GM23248 (cell line): ENCODE results near the gene STPG1. TPM values are rescaled to one million over a fixed set of nuclear protein-coding genes. Genes with fewer than 3 reads are reported as not detected.
A peak's percentile ranks its signal among the peaks of the same experiment; 100 is the strongest.

Source experiments
- DNase-seq: peaks from one replicate; pipeline ENCODE4 v3.0.0-alpha.2; 2015
- H2AFZ ChIP-seq: fragments of 200-600 bp; sonication (generic); 2 replicates; pipeline ENCODE4 v1.6.1; 2016; ENCODE audit warnings: antibody characterized with exemption
- H3F3A ChIP-seq: fragments of 200-600 bp; sonication (generic); 2 replicates; pipeline ENCODE4 v1.6.1; 2016; ENCODE audit warnings: mild to moderate bottlenecking, antibody characterized with exemption, mixed run types; ENCODE audit not compliant: insufficient read depth
- H3K27ac ChIP-seq: fragments of 200-600 bp; sonication (generic); 2 replicates; pipeline ENCODE4 v1.5.1; 2016; ENCODE audit warnings: mild to moderate bottlenecking
- H3K27me3 ChIP-seq: fragments of 200-600 bp; sonication (generic); replicated peaks from 2 replicates; pipeline ENCODE4 v1.6.1; 2016; ENCODE audit warnings: mild to moderate bottlenecking; ENCODE audit not compliant: insufficient read depth
- H3K36me3 ChIP-seq: fragments of 200-600 bp; sonication (generic); 2 replicates; pipeline ENCODE4 v1.6.1; 2016; ENCODE audit warnings: low read depth, mild to moderate bottlenecking
- H3K4me1 ChIP-seq: fragments of 200-600 bp; sonication (generic); 2 replicates; pipeline ENCODE4 v1.6.1; 2016; ENCODE audit warnings: mild to moderate bottlenecking; ENCODE audit not compliant: insufficient read depth
- H3K4me2 ChIP-seq: fragments of 200-600 bp; sonication (generic); one replicate; pipeline ENCODE4 v1.6.1; 2016; ENCODE audit warnings: mild to moderate bottlenecking; ENCODE audit not compliant: unreplicated experiment
- H3K4me3 ChIP-seq: fragments of 200-600 bp; sonication (generic); 2 replicates; pipeline ENCODE4 v1.5.1; 2016; ENCODE audit warnings: mild to moderate bottlenecking
- H3K79me2 ChIP-seq: fragments of 200-600 bp; sonication (generic); 2 replicates; pipeline ENCODE4 v1.6.1; 2016; ENCODE audit warnings: mild to moderate bottlenecking; ENCODE audit not compliant: insufficient read depth
- H3K9ac ChIP-seq: fragments of 200-600 bp; sonication (generic); 2 replicates; pipeline ENCODE4 v1.6.1; 2016; ENCODE audit warnings: mild to moderate bottlenecking
- H3K9me2 ChIP-seq: fragments of 200-600 bp; sonication (generic); 2 replicates; pipeline ENCODE4 v1.6.1; 2016; ENCODE audit warnings: mixed run types, mild to moderate bottlenecking, moderate library complexity; ENCODE audit not compliant: insufficient read depth
- H3K9me3 ChIP-seq: fragments of 200-600 bp; sonication (generic); one replicate; pipeline ENCODE4 v1.6.1; 2017; ENCODE audit warnings: low read depth
- H4K20me1 ChIP-seq: fragments of 200-600 bp; sonication (generic); 2 replicates; pipeline ENCODE4 v1.6.0; 2016; ENCODE audit not compliant: insufficient read depth
- EZH2 ChIP-seq: fragments of 200-600 bp; sonication (generic); IDR thresholded peaks from 2 replicates; pipeline ENCODE4 v1.6.1; 2018; ENCODE audit warnings: antibody characterized with exemption, mild to moderate bottlenecking; ENCODE audit not compliant: insufficient read depth, poor library complexity, severe bottlenecking
- EZH2phosphoT487 ChIP-seq: fragments of 200-600 bp; sonication (generic); IDR thresholded peaks from 2 replicates; pipeline ENCODE4 v1.6.1; 2018; ENCODE audit warnings: antibody characterized with exemption, moderate library complexity, mild to moderate bottlenecking, low read depth; ENCODE audit not compliant: insufficient read depth
- WGBS, 2 experiments: methylation state at CpG; one replicate each; pipeline ENCODE4 v1.1.6; 2015 to 2017; ENCODE audit warnings: low lambda C conversion rate in 2 of 2, low coverage in 1 of 2; ENCODE audit errors: missing lambda C conversion rate in 2 of 2; 5-methylcytosine and 5-hydroxymethylcytosine counted together
- in situ Hi-C: fragments of 300-500 bp; cut with MboI; formaldehyde crosslinking; loops from 2 replicates; pipeline ENCODE4 v1.15.0; 2020
- polyA plus RNA-seq: library from polyadenylated mRNA; unstranded; fragments of >200 nt; fragmentation: Nextera tagmentation; extraction: Ambion mirVana; gene quantifications from 2 replicates; pipeline ENCODE4 v1.2.1, GENCODE V29; 2016
- total RNA-seq: library from RNA; depleted of rRNA; stranded (reverse); fragments of >200 nt; shearing (Covaris generic); gene quantifications from 2 replicates; pipeline ENCODE4 v1.2.3, GENCODE V29; 2014

The STPG1 gene
- total and polyA plus RNA-seq, 2 experiments from 2014 or later: 7.9 to 9.2 TPM

DNA sequence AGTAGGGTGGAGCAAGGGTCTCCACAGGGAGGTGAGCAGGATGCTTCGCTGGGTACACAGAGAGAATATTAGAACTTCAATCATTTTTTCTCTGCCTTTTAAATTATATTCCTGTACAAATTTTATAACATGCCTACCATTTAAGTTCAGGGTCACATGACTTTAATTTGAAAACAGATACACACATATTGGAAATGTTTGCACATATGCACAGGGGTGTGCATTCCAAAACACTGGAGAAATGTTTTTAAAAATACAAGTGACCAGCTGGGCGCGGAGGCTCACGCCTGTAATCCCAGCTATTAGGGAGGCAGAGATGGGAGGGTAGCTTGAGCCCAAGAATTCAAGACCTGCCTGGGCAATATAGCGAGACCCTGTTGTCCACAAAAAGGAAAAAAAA is 41.7 kb upstream of the STPG1 start:
- no peak for TF ChIP-seq EZH2
- no peak for TF ChIP-seq EZH2phosphoT487
- H3K79me2 ChIP-seq: no peaks in the 10 kb centered on the region
- 96% methylated on average over 5 of the region's 5 CpGs for WGBS, 2 experiments
- no peak overlapping the region for H3K27ac ChIP-seq
- no peaks in the 10 kb centered on the region for H4K20me1 ChIP-seq
- H3K4me3 ChIP-seq: no peak overlapping the region
- no peaks in the 10 kb centered on the region for H3F3A ChIP-seq
- no peaks in the 10 kb centered on the region for H3K9me3 ChIP-seq
- in situ Hi-C loops: no loop called here
- no peak overlapping the region for H2AFZ ChIP-seq
- peaks cover 39% of the 10 kb centered on the region; the same call in 1 of the 2 replicates for H3K36me3 ChIP-seq
- no peak for DNase-seq
- H3K9ac ChIP-seq: no peak overlapping the region
- H3K4me1 ChIP-seq: peaks cover 4% of the 10 kb centered on the region; the same call in 1 of the 2 replicates
- H3K9me2 ChIP-seq: no peaks in the 10 kb centered on the region
- H3K4me2 ChIP-seq: no peak overlapping the region
- no peaks in the 10 kb centered on the region for H3K27me3 ChIP-seq

DNA sequence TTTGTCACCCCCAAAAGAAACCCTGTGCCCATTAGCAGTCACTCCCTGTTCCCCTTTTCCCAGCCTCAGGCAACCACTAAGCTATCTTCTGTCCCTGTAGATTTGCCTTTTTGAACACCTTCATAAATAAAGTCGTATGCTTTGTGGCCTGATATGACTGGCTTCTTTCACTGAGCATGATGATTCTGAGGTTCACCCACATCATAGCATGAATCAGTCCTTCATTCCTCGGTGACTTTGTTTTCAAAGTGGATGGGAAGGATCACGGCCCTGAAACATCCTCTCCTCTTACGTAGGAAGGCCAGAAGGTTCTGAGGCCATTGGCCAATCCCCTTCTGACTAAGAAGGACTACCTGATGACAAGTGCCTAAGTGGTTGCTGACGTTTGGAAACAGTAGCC is 41.1 kb upstream of the STPG1 start:
- H3K36me3 ChIP-seq: peaks cover 42% of the 10 kb centered on the region; the same call in 1 of the 2 replicates

DNA sequence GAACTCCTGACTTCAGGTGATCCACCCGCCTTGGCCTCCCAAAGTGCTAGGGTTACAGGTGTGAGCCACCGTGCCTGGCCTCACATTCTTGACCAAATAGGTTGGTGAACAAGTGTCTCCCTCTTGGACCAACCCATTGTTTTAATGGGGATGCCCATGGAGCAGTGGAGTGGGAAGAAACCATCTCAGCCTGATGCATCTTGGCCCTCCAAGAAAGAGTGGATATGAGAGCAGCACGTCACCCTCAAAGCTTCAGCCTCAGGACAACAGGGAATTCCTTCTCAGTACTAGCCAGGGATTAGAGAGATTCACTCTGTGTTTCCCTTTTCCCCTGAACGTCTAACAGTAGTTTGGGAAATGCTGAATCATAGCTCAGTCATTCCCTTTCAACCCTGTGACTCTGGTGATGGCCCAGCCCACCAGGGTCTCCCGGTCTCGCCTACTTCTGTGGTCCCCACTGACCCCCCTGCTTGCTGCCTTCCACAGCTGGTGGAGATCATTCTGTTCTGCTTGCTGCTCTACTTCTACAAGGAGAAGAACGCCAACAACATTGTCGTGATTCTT is 39.4 kb upstream of the STPG1 start:
- Histone ChIP-seq H3K9me2 (no peaks in the 10 kb centered on the region), H4K20me1 (no peaks in the 10 kb centered on the region), H3K9ac (no peak overlapping the region), H3K36me3 (peaks cover 34% of the 10 kb centered on the region; the same call in 1 of the 2 replicates), H3K4me3 (no peak overlapping the region), H2AFZ (no peak overlapping the region), H3K79me2 (no peaks in the 10 kb centered on the region), H3K4me1 (peaks cover 9% of the 10 kb centered on the region; the same call in 1 of the 2 replicates), H3K27me3 (no peaks in the 10 kb centered on the region), H3K27ac (no peak overlapping the region), H3K4me2 (no peak overlapping the region), H3K9me3 (no peaks in the 10 kb centered on the region), H3F3A (no peaks in the 10 kb centered on the region; the same call in 1 of the 2 replicates)
- WGBS, 2 experiments: 86 to 91% methylated on average over 7 to 8 of the region's 8 CpGs
- in situ Hi-C loops: no loop called here
- no peak for TF ChIP-seq EZH2phosphoT487
- TF ChIP-seq EZH2: no peak
- DNase-seq: no peak

More for the DNA sequence above, 41.1 kb upstream of the STPG1 start:
- 80 to 89% methylated on average over 5 of the region's 5 CpGs for WGBS, 2 experiments
- H3K4me1 ChIP-seq: peaks cover 9% of the 10 kb centered on the region; the same call in 1 of the 2 replicates
- H3K4me3 ChIP-seq: no peak overlapping the region
- DNase-seq: peak; percentile 21
- H3K9ac ChIP-seq: no peak overlapping the region
- no peak overlapping the region for H2AFZ ChIP-seq
- no peaks in the 10 kb centered on the region; the same call in 1 of the 2 replicates for H3F3A ChIP-seq
- in situ Hi-C loops: no loop called here
- no peaks in the 10 kb centered on the region for H4K20me1 ChIP-seq
- TF ChIP-seq EZH2phosphoT487 (no peak), EZH2 (no peak)
- H3K27ac ChIP-seq: no peak overlapping the region
- H3K79me2 ChIP-seq: no peaks in the 10 kb centered on the region
- no peak overlapping the region for H3K4me2 ChIP-seq
- no peaks in the 10 kb centered on the region for H3K27me3 ChIP-seq
- no peaks in the 10 kb centered on the region for H3K9me2 ChIP-seq
- H3K9me3 ChIP-seq: no peaks in the 10 kb centered on the region

DNA sequence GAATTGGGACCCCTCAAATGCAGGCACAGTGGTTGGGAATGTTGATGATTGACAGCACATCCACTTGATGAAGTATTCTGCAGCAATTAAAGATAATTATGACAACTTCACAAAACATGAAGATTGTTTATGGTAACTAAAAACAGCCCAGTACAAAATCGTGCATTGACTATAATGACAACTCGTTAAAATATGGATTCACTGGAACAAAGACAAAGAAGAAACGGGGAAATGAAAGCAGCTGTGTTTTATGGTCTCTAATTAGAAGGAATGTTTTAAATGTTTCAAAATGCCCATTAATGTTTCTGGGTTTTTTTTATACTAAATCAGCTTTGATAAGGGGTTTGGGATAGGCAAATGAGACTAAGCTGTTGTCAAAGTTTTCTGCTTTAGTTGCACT is 38.2 kb upstream of the STPG1 start:
- no peak overlapping the region for H3K9ac ChIP-seq
- no peaks in the 10 kb centered on the region for H3K9me2 ChIP-seq
- H4K20me1 ChIP-seq: no peaks in the 10 kb centered on the region
- no peak for DNase-seq
- WGBS, 2 experiments: 39 to 42% methylated on average over 3 of the region's 3 CpGs
- in situ Hi-C loops: no loop called here
- H3K27ac ChIP-seq: no peak overlapping the region
- peaks cover 9% of the 10 kb centered on the region; the same call in 1 of the 2 replicates for H3K4me1 ChIP-seq
- no peak overlapping the region for H3K4me2 ChIP-seq
- H3K27me3 ChIP-seq: no peaks in the 10 kb centered on the region
- H3K36me3 ChIP-seq: peaks cover 39% of the 10 kb centered on the region; the same call in 1 of the 2 replicates
- H3K4me3 ChIP-seq: no peak overlapping the region
- TF ChIP-seq EZH2: no peak
- no peak for TF ChIP-seq EZH2phosphoT487
- no peaks in the 10 kb centered on the region; the same call in 1 of the 2 replicates for H3F3A ChIP-seq
- no peak overlapping the region for H2AFZ ChIP-seq
- H3K79me2 ChIP-seq: no peaks in the 10 kb centered on the region
- no peaks in the 10 kb centered on the region for H3K9me3 ChIP-seq
